ENCODE measurements around the gene GAGE12J. TPM values are rescaled to one million over a fixed set of nuclear protein-coding genes. Genes with fewer than 3 reads are reported as not detected.
"Not testable (repeated sequence)": the region's sequence is repeated elsewhere in the genome, so short reads cannot be mapped to it uniquely, and the experiment has no call there.

GAGE12J gene
- total RNA-seq, 1 donor from 2014 or later: not detected

GRCh38 chrX:49308604-49309269, 13.1 kb upstream of the GAGE12J start:
- TF ChIP-seq, protein P1, sequence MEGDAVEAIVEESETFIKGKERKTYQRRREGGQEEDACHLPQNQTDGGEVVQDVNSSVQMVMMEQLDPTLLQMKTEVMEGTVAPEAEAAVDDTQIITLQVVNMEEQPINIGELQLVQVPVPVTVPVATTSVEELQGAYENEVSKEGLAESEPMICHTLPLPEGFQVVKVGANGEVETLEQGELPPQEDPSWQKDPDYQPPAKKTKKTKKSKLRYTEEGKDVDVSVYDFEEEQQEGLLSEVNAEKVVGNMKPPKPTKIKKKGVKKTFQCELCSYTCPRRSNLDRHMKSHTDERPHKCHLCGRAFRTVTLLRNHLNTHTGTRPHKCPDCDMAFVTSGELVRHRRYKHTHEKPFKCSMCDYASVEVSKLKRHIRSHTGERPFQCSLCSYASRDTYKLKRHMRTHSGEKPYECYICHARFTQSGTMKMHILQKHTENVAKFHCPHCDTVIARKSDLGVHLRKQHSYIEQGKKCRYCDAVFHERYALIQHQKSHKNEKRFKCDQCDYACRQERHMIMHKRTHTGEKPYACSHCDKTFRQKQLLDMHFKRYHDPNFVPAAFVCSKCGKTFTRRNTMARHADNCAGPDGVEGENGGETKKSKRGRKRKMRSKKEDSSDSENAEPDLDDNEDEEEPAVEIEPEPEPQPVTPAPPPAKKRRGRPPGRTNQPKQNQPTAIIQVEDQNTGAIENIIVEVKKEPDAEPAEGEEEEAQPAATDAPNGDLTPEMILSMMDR (IDR thresholded peaks at IDR 0.05; ENCODE audit: insufficient read depth, low read length, severe bottlenecking): no peak
- Histone ChIP-seq H3K27me3 (ENCODE audit: control insufficient read depth, insufficient read depth, low read length) (no peaks in the 10 kb centered on the region), H3K36me3 (ENCODE audit: control insufficient read depth, insufficient read depth, low read length) (no peaks in the 10 kb centered on the region), H3K4me3 (ENCODE audit: low read depth, low read length) (no peak overlapping the region)
- DNase-seq (ENCODE audit: low read depth): no peak
- FAIRE-seq: no peak

GRCh38 chrX:49309401-49309981, 12.3 kb upstream of the GAGE12J start:
- TF ChIP-seq, protein P1 (IDR thresholded peaks at IDR 0.05; ENCODE audit: insufficient read depth, low read length, severe bottlenecking): no peak
- FAIRE-seq (no peak), DNase-seq (ENCODE audit: low read depth) (peak; percentile 17)
- H3K36me3 ChIP-seq (ENCODE audit: control insufficient read depth, insufficient read depth, low read length): no peaks in the 10 kb centered on the region
- H3K4me3 ChIP-seq (ENCODE audit: low read depth, low read length): peak overlapping the region; percentile 10
- no peaks in the 10 kb centered on the region for H3K27me3 ChIP-seq (ENCODE audit: control insufficient read depth, insufficient read depth, low read length)

DNA sequence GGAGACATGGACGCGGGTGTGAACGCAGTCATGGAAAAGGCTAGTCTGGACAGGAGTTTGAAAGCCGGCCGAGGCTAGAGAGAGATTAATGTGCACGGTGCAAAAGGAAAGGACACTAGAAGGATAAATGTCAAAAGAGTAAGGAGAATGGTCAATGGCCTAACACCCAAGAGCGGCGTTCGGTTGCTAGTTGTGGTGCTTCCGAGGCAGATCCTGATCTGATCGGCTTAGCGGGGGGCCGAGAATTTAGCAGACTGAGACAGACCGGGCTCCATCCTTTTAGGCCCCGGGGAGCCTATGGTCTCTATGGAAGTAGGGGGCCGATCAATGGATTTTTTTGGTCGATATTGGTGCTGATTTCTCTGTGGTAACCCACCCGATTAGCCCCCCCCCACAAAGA, 11.5 kb upstream of the GAGE12J start:
- Histone ChIP-seq H3K36me3 (ENCODE audit: control insufficient read depth, insufficient read depth, low read length) (no peaks in the 10 kb centered on the region), H3K4me3 (ENCODE audit: low read depth, low read length) (no peak overlapping the region), H3K27me3 (ENCODE audit: control insufficient read depth, insufficient read depth, low read length) (no peaks in the 10 kb centered on the region)
- FAIRE-seq: peak; percentile 81
- DNase-seq (ENCODE audit: low read depth): peak; percentile 17
- TF ChIP-seq, protein P1 (IDR thresholded peaks at IDR 0.05; ENCODE audit: insufficient read depth, low read length, severe bottlenecking): no peak

DNA sequence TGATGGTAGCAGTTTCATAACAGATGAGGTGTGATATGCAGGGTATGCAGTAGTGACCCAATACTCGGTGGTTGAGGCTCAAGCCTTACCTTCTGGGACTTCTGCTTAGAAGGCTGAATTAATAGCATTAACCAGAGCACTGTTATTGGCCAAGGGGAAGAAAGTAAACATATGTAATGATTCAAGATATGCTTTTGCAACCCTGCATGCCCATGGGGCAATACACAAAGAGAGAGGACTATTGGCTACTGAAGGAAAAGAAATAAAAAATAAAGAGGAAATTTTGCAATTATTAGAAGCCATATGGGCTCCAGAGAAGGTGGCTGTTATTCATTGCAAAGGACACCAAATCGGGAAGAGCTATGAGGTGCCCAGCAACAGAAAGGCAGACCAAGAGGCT, 9.7 kb upstream of the GAGE12J start:
- FAIRE-seq: no peak
- no peak overlapping the region for H3K4me3 ChIP-seq (ENCODE audit: low read depth, low read length)
- H3K27me3 ChIP-seq (ENCODE audit: control insufficient read depth, insufficient read depth, low read length): no peaks in the 10 kb centered on the region
- TF ChIP-seq, protein P1 (IDR thresholded peaks at IDR 0.05; ENCODE audit: insufficient read depth, low read length, severe bottlenecking): no peak
- no peak for DNase-seq (ENCODE audit: low read depth)
- H3K36me3 ChIP-seq (ENCODE audit: control insufficient read depth, insufficient read depth, low read length): no peaks in the 10 kb centered on the region

GRCh38 chrX:49316085-49316484, 5.8 kb upstream of the GAGE12J start:
- DNase-seq (ENCODE audit: low read depth): no peak
- no peak overlapping the region for H3K4me3 ChIP-seq (ENCODE audit: low read depth, low read length)
- no peak for FAIRE-seq
- no peaks in the 10 kb centered on the region for H3K27me3 ChIP-seq (ENCODE audit: control insufficient read depth, insufficient read depth, low read length)
- TF ChIP-seq, protein P1 (IDR thresholded peaks at IDR 0.05; ENCODE audit: insufficient read depth, low read length, severe bottlenecking): no peak
- H3K36me3 ChIP-seq (ENCODE audit: control insufficient read depth, insufficient read depth, low read length): no peaks in the 10 kb centered on the region

DNA sequence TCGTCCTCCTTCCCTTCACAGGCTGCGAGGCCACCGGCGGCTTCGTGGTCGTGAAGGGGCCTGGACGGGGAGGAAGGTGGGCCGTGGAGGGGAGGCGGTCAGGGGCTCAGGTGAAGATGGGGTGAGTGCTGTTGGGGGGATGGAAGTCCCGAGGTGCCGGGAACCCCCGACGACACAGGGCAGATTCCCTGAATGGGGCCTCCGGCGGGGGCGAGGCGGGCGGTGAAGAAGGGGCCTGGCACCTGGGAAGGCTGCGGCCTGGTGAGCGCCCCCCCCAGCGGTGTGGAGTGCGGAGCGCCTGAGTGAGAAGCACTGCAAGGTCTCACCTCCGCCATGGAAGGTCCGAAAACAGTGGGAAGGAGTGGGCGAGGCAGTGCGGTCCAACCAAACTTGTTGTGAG, 429 bp downstream of the GAGE12J start:
- H3K4me3 ChIP-seq (ENCODE audit: low read depth, low read length); DNase-seq (ENCODE audit: low read depth); FAIRE-seq; H3K36me3 ChIP-seq (ENCODE audit: control insufficient read depth, insufficient read depth, low read length); H3K27me3 ChIP-seq (ENCODE audit: control insufficient read depth, insufficient read depth, low read length): not testable (repeated sequence)

GRCh38 chrX:49323735-49324134, 1.9 kb downstream of the GAGE12J start:
- not testable (repeated sequence) for H3K36me3 ChIP-seq (ENCODE audit: control insufficient read depth, insufficient read depth, low read length); DNase-seq (ENCODE audit: low read depth); H3K27me3 ChIP-seq (ENCODE audit: control insufficient read depth, insufficient read depth, low read length); FAIRE-seq; H3K4me3 ChIP-seq (ENCODE audit: low read depth, low read length)

DNA sequence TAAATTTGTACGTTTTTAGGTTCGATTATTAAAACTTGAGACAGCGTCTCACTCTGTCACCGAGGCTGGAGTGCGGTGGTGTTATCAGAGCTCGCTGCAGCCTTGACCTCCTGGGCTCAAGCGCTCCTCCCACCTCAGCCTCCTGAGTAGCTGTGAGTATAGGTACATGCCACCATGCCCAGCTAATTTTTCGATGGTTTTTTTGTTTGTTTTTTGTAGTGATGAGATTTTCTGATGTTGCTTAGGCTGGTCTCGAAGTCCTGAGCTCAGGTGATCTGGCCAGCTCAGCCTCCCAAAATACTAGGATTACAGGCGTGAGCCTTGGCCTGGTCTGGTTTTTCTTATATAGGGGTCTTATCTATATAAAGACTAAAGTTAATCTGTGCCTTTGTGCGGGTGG, 8.6 kb downstream of the GAGE12J start:
- H3K4me3 ChIP-seq (ENCODE audit: low read depth, low read length); FAIRE-seq; H3K27me3 ChIP-seq (ENCODE audit: control insufficient read depth, insufficient read depth, low read length); H3K36me3 ChIP-seq (ENCODE audit: control insufficient read depth, insufficient read depth, low read length); DNase-seq (ENCODE audit: low read depth): not testable (repeated sequence)

- H3K27me3 ChIP-seq (ENCODE audit: control insufficient read depth, insufficient read depth, low read length); H3K4me3 ChIP-seq (ENCODE audit: low read depth, low read length); FAIRE-seq; DNase-seq (ENCODE audit: low read depth); H3K36me3 ChIP-seq (ENCODE audit: control insufficient read depth, insufficient read depth, low read length): not testable (repeated sequence)
Observed at GRCh38 chrX:49331282-49331681, 9.4 kb downstream of the GAGE12J start, which contains the start of gene GAGE13. GAGE13 (plus strand) TSS chrX:49331582; CDS start chrX:49332738, 1,156 bp downstream.
